ENCODE data around the gene OR5C1.
A peak's percentile ranks its signal among the peaks of the same experiment; 100 is the strongest.
"Not testable (repeated sequence)": the region's sequence is repeated elsewhere in the genome, so short reads cannot be mapped to it uniquely, and the experiment has no call there.

OR5C1 gene

GRCh38 chr9:122810306-122810946, 21.7 kb downstream of the OR5C1 start:
- peak in 47 of 51 donors; percentile 8 to 83 (median 45) for DNase-seq

GRCh38 chr9:122812736-122813135, 24.0 kb downstream of the OR5C1 start:
- DNase-seq, result no peak

DNA sequence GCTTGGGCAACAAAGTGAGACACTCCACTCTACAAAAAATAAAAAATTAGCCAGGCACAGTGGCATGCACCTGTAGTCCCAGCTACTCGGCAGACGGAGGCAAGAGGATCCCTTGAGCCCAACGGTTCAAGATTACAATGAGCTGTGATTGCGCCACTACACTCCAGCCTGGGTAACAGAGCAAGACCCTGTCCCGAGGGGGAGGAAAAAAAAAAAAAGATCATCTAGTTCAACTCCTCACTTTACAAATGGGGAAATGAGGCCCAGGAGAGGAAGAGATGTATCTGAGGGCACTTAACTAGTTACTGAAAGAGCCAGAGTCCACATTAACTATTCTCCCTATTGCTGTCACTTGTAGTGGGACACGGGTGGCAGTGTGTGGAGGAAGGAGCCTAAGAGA, 25.8 kb downstream of the OR5C1 start:
- no peak for DNase-seq

- no peak for DNase-seq
These were observed 26.8 kb downstream of the OR5C1 start for GRCh38 chr9:122815544-122815943.

- peak in 3 of 51 donors; percentile 5 to 9 (median 8) for DNase-seq
These were observed 27.6 kb downstream of the OR5C1 start for GRCh38 chr9:122816163-122816867.

- DNase-seq, result no peak
These were observed 30.6 kb downstream of the OR5C1 start for GRCh38 chr9:122819326-122819725.

DNA sequence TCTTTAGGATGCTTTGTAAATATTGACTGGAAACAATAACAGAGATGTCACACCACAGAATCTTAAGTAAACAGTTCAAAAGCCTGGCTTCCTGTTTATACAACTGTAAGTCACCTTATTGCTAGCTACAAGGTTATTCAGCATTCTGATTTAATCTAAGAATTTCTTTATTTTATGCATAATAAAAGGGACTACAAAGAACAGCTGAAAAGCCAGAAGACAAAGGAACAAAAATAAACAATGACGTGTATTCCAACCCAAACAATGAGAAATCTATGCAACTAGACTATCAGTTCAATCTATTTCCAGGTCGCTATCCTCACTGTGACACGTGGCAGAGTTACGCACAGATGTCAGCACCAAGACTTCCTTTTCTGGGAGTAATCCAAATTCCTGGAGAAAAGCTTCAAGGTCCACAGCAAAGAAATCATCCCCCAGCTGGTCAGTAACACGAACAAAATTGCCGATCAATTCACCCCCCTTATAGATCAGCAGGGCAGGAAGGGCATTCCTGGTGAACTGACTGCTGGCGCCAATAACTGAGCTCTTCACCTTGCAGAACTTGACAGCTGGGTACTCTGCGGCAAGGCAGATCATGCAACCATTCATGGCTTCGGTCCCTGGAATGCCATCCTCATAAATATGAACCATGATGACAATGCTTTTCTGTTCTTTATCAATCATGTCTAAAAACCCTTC, 31.2 kb downstream of the OR5C1 start:
- DNase-seq, result peak in 1 of 51 donors; percentile 25

DNA sequence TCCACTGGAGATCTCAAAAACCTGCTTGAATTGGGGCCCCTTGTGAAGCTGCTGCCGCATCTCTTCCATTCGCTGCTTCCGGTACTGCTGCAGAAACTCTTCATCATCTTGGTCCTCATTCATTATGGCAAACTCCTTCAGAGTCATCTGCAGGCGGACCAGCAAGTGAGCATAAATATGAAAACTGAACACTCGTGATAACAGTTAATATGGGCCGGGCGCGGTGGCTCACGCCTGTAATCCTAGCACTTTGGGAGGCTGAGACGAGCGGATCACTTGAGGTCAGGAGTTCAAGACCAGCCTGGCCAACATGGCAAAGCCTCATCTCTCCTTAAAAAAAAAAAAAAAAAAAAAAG, 31.7 kb downstream of the OR5C1 start:
- no peak for DNase-seq

- DNase-seq, result peak in 1 of 51 donors; percentile 17
These were observed 32.7 kb downstream of the OR5C1 start for GRCh38 chr9:122821278-122821943.

- DNase-seq, result no peak
These were observed 33.3 kb downstream of the OR5C1 start for GRCh38 chr9:122822056-122822455.

DNA sequence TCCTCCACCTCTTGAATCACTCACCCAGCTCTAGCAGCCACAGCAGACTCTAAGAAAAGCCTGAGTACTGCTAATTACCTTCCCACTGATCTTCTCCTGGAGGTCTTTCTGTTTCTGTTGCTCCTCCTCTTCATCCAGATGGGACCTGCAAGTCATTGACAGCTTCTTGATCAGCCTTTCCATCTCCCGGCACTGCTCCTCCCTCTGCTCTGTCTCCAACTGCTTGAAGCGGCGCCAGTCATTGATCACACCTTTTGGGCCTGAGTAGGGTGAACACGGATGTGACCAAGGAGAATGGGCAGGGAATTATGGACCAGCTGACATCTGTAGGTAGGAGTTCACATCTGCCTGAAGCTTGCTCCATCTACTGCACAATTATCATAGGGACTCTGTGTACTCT, 34.2 kb downstream of the OR5C1 start:
- DNase-seq, result no peak

DNA sequence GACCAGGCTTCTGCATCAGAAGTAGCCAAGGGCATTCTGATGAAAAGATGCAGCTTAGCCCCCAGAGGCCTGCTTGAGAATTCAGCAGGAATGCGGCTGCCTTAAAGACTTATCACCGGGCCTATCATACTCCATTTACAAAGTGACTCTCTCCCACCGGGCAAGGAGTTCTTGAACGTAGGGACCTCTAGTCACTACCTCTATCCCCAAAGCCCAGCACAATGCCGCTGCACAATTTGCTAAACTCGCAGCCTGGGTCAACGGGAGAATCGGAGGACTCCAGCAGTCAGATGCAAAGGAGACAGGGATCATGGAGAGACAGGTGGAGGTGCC, 39.0 kb downstream of the OR5C1 start:
- DNase-seq, result peak in 3 of 51 donors; percentile 46 to 66 (median 51)

- DNase-seq, result not testable (repeated sequence)
These were observed 40.2 kb downstream of the OR5C1 start for GRCh38 chr9:122828965-122829284.

GRCh38 chr9:122832194-122832593, 43.5 kb downstream of the OR5C1 start:
- DNase-seq, result no peak

DNA sequence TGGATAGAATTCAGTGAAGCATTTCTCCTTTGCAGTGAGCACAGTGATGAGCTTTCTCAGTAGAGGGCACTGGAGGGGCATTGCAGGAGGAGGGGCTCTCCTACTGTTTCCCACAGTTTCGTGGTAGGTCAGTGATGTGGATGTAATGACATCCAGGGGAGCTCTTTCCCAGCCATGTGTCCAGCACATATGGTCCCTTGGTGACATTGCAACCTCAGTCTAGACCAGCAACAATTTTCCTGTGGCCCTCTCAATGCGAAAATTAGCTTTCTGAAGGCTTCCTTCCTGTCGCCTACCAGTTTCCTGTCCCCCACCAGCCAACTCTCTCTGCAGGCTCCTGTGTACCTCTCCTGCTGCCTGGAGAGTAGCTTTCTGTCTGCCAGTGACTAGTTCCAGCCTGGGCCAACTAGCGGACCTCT, 46.6 kb downstream of the OR5C1 start:
- no peak for DNase-seq

GRCh38 chr9:122837266-122837850, 48.6 kb downstream of the OR5C1 start:
- no peak for DNase-seq

DNA sequence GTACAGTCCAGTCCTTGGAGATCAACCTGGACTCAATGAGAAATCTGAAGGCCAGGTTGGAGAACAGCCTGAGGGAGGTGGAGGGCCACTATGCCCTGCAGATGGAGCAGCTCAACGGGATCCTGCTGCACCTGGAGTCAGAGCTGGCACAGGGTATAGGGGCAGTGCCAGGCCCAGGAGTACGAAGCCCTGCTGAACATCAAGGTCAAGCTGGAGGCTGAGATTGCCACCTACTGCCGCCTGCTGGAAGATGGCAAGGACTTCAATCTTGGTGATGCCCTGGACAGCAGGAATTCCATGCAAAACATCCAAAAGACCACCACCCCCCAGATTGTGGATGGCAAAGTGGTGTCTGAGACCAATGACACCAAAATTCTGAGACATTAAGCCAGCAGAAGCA, 49.7 kb downstream of the OR5C1 start:
- DNase-seq, result not testable (repeated sequence)

Measured in hypothalamus (tissue), 51 donors.